Measurements from ENCODE around the gene DUS3L. TPM values are rescaled to one million over a fixed set of nuclear protein-coding genes. Genes with fewer than 3 reads are reported as not detected.

Gene DUS3L
- total and polyA plus RNA-seq, 8 donors: 14.8 to 66.6 (median 21.2) TPM

DNA sequence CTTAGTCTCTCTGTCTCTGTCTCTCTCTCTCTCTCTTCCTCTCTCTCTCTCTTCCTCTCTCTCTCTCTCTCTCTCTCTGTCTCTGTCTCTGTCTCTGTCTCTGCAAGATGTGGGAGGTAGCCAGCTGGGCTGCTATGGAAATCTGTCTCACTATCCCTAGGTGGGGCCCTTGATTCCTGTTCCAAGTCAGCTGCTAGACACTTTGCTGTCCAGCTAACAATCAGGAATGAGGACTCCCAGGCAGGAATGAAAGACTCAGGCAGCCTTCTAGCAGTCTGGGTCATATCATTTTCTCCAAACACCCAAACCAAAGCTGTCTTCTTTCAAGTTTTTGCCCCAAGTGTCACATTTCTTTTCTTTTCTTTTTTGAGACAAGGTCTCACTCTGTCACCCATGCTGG lies 47.3 kb downstream of the DUS3L start:
- Histone ChIP-seq H3K27me3 (no peaks in the 10 kb centered on the region), H3K4me3 (no peak overlapping the region), H3K36me3 (no peaks in the 10 kb centered on the region), H3K4me1 (no peaks in the 10 kb centered on the region), H3K27ac (no peak overlapping the region), H3K9me3 (no peaks in the 10 kb centered on the region)
- intact Hi-C loops (cut with DNase I): no loop called here
- DNase-seq (no peak), FAIRE-seq (no peak), ATAC-seq (no peak)
- no peak for TF ChIP-seq CTCF (IDR thresholded peaks at IDR 0.05)

GRCh38 chr19:5742051-5742450 lies 48.9 kb downstream of the DUS3L start:
- Histone ChIP-seq H3K4me3 (no peak overlapping the region), H3K27me3 (no peaks in the 10 kb centered on the region), H3K36me3 (no peaks in the 10 kb centered on the region), H3K27ac (no peak overlapping the region), H3K4me1 (no peaks in the 10 kb centered on the region), H3K9me3 (no peaks in the 10 kb centered on the region)
- FAIRE-seq (no peak), DNase-seq (no peak), ATAC-seq (no peak)
- no peak for TF ChIP-seq CTCF (IDR thresholded peaks at IDR 0.05)
- WGBS, 2 donors: 69 to 78% methylated on average over 19 of the region's 19 CpGs
- intact Hi-C loops (cut with DNase I): no loop called here

- Histone ChIP-seq H3K4me3 (no peak overlapping the region), H3K27me3 (no peaks in the 10 kb centered on the region), H3K27ac (no peak overlapping the region), H3K4me1 (no peaks in the 10 kb centered on the region), H3K36me3 (no peaks in the 10 kb centered on the region), H3K9me3 (no peaks in the 10 kb centered on the region)
- FAIRE-seq: no peak
- 67 to 76% methylated on average over 8 of the region's 8 CpGs for WGBS, 2 donors
- no peak for ATAC-seq
- intact Hi-C loops (cut with DNase I): no loop called here
- DNase-seq: no peak
- TF ChIP-seq CTCF (IDR thresholded peaks at IDR 0.05): no peak
Observed at GRCh38 chr19:5738423-5738822, 52.5 kb downstream of the DUS3L start.

Other genes with a start within 250 kb of the DUS3L start
- under 1 TPM in 5 of 6 donors, not detected in 1; 0.09 to 0.22 (median 0.19) TPM for gene TINCR, start 223.2 kb downstream of the DUS3L start, total RNA-seq
- gene TINCR, start 223.2 kb downstream of the DUS3L start, polyA plus RNA-seq: under 1 TPM; 0.27 to 0.85 TPM
- 10 to 100 TPM; 35.0 to 68.3 (median 41.5) TPM for gene SAFB2, start 168.4 kb downstream of the DUS3L start, total RNA-seq
- gene SAFB2, start 168.4 kb downstream of the DUS3L start, polyA plus RNA-seq: 100 to 1,000 TPM; 108 to 112 TPM
- 10 to 100 TPM; 28.9 to 52.8 (median 41.1) TPM for gene SAFB, start 168.1 kb downstream of the DUS3L start, total RNA-seq
- 10 to 100 TPM; 63.5 to 84.3 TPM for gene SAFB, start 168.1 kb downstream of the DUS3L start, polyA plus RNA-seq
- 10 to 100 TPM; 14.0 to 25.9 (median 23.5) TPM for gene MICOS13, start 110.6 kb downstream of the DUS3L start, total RNA-seq
- gene MICOS13, start 110.6 kb downstream of the DUS3L start, polyA plus RNA-seq: 10 to 100 TPM; 59.3 to 77.5 TPM
- gene HSD11B1L, start 110.1 kb downstream of the DUS3L start, total RNA-seq: 1 to 10 TPM; 2.1 to 5.5 (median 3.5) TPM
- 10 to 100 TPM; 12.9 to 16.9 TPM for gene HSD11B1L, start 110.1 kb downstream of the DUS3L start, polyA plus RNA-seq
- gene RPL36, start 100.9 kb downstream of the DUS3L start, total RNA-seq: 100 to 1,000 TPM; 524 to 926 (median 654) TPM
- 1,000 to 10,000 TPM in 1 of 2 donors, 100 to 1,000 TPM in 1; 951 to 1,510 TPM for gene RPL36, start 100.9 kb downstream of the DUS3L start, polyA plus RNA-seq
- gene LONP1, start 71.0 kb downstream of the DUS3L start, total RNA-seq: 10 to 100 TPM; 23.3 to 56.7 (median 33.1) TPM
- 10 to 100 TPM; 42.5 to 63.9 TPM for gene LONP1, start 71.0 kb downstream of the DUS3L start, polyA plus RNA-seq
- gene CATSPERD, start 70.5 kb downstream of the DUS3L start, total RNA-seq: not detected
- not detected for gene CATSPERD, start 70.5 kb downstream of the DUS3L start, polyA plus RNA-seq
- gene PRR22, start 6.4 kb downstream of the DUS3L start, total RNA-seq: 1 to 10 TPM in 5 of 6 donors, under 1 TPM in 1; 0.61 to 3.1 (median 1.5) TPM
- 10 to 100 TPM; 18.7 to 25.9 TPM for gene PRR22, start 6.4 kb downstream of the DUS3L start, polyA plus RNA-seq
- 10 to 100 TPM in 4 of 6 donors, 1 to 10 TPM in 2; 5.0 to 15.2 (median 11.5) TPM for gene NRTN, start 13.9 kb upstream of the DUS3L start, total RNA-seq
- gene NRTN, start 13.9 kb upstream of the DUS3L start, polyA plus RNA-seq: 1 to 10 TPM; 5.0 to 8.5 TPM
- 1 to 10 TPM; 1.9 to 8.7 (median 2.8) TPM for gene FUT6, start 48.5 kb upstream of the DUS3L start, total RNA-seq
- gene FUT6, start 48.5 kb upstream of the DUS3L start, polyA plus RNA-seq: 1 to 10 TPM; 2.9 to 4.0 TPM
- 10 to 100 TPM in 2 of 6 donors, 1 to 10 TPM in 4; 3.3 to 13.9 (median 5.7) TPM for gene FUT3, start 60.3 kb upstream of the DUS3L start, total RNA-seq
- gene FUT3, start 60.3 kb upstream of the DUS3L start, polyA plus RNA-seq: 10 to 100 TPM in 1 of 2 donors, 1 to 10 TPM in 1; 9.7 to 12.0 TPM
- not detected for gene FUT5, start 79.4 kb upstream of the DUS3L start, total RNA-seq
- gene FUT5, start 79.4 kb upstream of the DUS3L start, polyA plus RNA-seq: not detected
- 100 to 1,000 TPM in 1 of 6 donors, 10 to 100 TPM in 5; 58.0 to 104 (median 82.0) TPM for gene NDUFA11, start 112.6 kb upstream of the DUS3L start, total RNA-seq
- gene NDUFA11, start 112.6 kb upstream of the DUS3L start, polyA plus RNA-seq: 100 to 1,000 TPM; 161 to 209 TPM
- 1 to 10 TPM; 2.9 to 5.6 (median 4.6) TPM for gene VMAC, start 113.7 kb upstream of the DUS3L start, total RNA-seq
- gene VMAC, start 113.7 kb upstream of the DUS3L start, polyA plus RNA-seq: 10 to 100 TPM in 1 of 2 donors, 1 to 10 TPM in 1; 4.0 to 10.1 TPM
- gene CAPS, start 123.1 kb upstream of the DUS3L start, total RNA-seq: 10 to 100 TPM; 10.5 to 23.2 (median 14.0) TPM
- gene CAPS, start 123.1 kb upstream of the DUS3L start, polyA plus RNA-seq: 10 to 100 TPM; 62.9 to 77.2 TPM
- gene RANBP3, start 187.0 kb upstream of the DUS3L start, total RNA-seq: 10 to 100 TPM; 27.6 to 42.2 (median 34.7) TPM
- gene RANBP3, start 187.0 kb upstream of the DUS3L start, polyA plus RNA-seq: 10 to 100 TPM; 29.1 to 39.9 TPM

All from pancreas (tissue), 10 donors.